ENCODE measurements around the gene GYG2.
A peak's percentile ranks its signal among the peaks of the same experiment; 100 is the strongest.
"Not testable (repeated sequence)": the region's sequence is repeated elsewhere in the genome, so short reads cannot be mapped to it uniquely, and the experiment has no call there.

GYG2 gene

DNA sequence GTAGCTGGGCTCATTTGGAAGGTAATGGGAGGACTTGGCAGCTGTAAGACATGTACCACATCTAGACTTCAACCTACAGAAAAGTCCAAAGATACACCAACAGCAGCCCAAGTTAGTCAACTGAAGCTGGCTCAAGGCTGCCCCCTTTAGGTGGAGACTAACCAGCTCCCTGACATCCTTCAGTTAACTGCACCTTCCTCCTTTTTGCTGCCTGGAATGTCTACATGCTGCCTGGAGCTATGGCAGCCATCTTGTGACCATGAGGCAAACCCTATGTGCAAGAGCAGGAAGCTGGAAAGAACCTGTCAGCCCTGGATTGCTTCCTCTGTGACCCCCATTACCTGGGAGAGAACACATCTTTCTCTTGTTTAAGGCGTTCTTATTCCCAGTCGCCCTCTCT, 74.6 kb downstream of the GYG2 start:
- no peak for DNase-seq (ENCODE audit: low spot score)

DNA sequence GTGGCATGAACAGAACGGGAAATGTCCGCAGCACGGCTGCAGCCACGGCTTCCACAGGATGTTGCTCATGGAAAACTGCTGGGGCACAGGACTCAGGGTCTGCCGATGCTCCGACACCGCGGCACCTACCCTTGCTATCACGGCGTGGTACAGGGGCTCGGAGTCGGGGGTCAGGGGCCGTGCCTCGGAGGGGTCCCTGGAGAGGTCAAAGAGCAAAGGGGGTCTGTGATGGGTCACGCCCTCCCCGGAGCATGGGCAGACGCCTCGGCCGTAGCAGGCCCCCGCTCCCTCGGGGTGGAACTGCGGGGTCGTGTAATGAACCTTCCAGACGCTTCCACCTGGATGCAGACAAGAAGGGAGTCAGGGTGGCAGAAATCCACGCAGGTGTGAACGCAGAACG, 78.6 kb downstream of the GYG2 start:
- DNase-seq (ENCODE audit: low spot score), result no peak

DNA sequence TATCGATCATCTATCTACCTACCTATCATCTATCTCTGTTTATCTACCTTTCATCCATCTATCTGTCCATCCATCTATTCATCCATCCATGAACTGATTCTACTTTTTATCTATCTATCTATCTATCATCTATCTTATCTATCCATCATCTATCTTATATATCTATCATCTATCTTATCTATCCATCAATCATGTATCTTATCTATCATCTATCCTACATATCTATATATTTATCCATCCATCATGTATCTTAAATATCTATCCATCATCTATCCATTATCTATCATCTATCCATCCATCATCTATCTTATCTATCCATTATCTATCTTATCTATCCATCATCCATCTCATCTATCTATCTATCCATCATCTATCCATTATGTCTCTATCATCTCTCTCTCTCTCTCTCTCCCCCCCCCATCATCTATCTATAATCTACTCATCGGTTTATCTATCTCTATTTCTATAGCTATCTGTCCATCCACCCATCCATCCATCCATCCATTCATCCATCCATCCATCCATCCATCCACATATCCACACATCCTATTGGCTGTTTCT, 79.5 kb downstream of the GYG2 start:
- no peak for DNase-seq (ENCODE audit: low spot score)

DNA sequence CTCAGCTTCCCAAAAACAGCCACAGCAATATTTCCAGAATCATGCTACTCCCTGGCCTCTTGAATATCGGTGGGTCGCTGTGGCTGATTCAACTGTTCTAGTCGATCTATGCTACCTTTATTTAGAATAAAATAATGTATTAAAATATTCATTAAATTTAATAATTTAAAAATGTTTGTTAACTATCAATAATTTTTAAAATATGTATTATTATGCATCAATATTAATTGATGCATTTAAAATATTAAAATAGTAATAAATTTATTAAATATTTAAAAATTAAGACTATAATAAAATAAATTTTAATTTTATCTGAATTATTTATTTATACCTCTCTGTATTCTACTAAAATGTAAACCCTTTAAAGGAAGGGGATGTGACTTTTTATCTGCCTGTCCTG, 81.4 kb downstream of the GYG2 start:
- no peak for DNase-seq (ENCODE audit: low spot score)

DNA sequence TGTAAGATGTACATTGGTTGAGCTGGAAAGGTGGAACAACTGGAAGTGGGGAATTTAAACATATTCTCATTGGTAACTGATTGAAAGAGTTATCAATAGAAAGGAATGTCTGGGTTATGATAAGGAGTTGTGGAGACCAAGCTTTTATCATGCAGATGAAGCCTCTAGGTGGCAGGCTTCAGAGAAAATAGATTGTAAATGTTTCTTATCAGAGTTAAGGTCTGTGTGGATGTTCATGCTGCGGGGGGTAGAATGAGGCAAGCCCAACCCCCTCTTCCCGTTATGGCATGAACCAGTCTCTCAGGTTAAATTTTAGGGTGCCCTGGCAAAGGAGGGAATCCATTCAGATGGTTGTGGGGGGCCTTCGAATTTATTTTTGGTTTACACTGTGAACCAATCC, 84.4 kb downstream of the GYG2 start:
- no peak for DNase-seq (ENCODE audit: low spot score)

DNA sequence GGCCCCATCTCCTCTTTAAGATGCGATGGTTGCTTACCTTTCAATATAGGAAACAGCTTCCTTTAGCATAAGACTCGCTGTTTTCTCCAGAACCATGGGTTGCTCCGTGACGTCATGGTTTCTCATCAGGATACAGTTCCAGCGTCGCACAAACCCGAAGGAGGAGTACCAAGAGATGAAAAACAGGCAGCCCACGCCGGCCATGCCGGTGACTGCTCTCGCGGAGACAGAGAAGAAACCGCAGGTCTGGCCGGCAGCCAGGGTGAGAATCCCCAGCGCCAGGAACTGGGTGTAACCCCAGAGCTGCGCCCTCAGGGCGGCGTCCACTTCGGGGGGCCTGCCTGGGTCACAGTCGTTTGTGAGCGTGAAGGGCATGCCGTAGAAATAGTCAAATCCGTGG, 89.0 kb downstream of the GYG2 start:
- DNase-seq (ENCODE audit: low spot score), result no peak

DNA sequence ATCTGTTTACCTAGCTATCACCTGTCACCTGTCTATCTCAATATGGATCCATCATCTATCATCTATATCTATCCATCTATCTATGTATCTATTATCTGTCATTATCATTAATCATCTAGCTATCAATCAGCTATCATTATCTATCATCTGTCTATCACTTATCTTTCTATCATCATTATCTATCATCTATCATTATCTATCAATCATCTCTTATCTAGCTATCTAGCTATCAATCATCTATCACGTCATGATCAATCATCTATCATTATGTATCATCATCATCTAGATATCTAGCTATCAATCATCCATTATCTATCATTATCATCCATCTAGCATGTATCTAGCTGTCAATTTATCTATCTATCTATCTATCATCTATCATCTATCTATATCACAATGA, 92.5 kb downstream of the GYG2 start:
- DNase-seq (ENCODE audit: low spot score), result no peak

DNA sequence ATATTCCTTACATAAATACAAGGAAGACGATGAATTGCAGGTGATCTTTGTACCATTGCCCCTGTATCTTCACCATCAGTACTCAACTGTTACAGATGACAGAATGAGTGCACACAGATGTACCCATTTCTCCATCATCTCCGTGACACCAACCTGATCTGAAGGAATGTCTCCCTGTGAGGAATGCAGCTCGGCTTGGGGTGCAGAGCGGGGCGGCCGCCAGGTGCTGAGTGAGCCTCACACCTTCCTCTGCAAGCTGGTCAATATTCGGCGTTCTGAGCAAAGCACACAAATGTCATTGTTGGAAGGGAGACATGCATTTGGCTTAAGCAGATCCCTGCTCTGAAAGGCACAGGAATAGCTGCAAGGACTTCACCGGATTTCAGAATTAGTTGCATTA, 93.0 kb downstream of the GYG2 start:
- DNase-seq (ENCODE audit: low spot score), result no peak

DNA sequence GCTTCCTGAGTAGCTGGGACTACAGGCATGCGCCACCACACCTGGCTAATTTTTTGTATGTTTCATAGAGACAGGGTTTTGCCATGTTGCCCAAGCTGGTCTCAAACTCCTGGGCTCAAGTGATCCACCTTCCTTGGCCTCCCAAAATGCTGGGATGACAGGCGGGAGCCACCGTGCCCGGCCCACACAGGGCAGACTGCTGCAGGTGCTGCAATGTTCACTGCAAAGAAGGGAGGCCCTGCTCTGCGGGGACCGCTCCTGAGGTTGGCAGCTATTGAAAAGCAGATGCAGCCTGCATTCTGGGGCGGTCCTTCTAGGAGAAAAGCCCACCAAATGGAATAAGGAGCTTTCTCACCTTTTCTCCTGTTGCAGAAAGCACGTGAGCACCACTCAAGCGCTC, 95.4 kb downstream of the GYG2 start:
- no peak for DNase-seq (ENCODE audit: low spot score)

DNA sequence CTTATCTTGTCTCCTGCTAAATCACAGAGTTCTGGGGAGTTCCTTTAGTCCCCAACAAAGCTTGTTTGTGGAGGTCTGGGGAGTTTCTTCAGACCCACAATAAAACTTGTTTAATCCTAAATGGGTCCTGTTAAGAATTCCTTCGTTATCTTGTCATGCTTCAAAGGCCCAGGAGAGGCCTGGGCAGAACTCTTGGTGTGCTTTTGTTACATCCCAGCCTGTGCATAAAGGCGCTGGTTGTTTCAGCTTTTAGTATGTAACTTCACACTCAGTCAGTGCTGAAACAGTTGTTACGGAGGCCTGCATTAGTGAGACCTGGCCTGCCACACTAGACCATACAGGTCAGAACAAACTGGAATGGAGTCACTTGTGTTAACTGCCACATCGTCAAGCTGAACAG, 97.5 kb downstream of the GYG2 start:
- not testable (repeated sequence) for DNase-seq (ENCODE audit: low spot score)

DNA sequence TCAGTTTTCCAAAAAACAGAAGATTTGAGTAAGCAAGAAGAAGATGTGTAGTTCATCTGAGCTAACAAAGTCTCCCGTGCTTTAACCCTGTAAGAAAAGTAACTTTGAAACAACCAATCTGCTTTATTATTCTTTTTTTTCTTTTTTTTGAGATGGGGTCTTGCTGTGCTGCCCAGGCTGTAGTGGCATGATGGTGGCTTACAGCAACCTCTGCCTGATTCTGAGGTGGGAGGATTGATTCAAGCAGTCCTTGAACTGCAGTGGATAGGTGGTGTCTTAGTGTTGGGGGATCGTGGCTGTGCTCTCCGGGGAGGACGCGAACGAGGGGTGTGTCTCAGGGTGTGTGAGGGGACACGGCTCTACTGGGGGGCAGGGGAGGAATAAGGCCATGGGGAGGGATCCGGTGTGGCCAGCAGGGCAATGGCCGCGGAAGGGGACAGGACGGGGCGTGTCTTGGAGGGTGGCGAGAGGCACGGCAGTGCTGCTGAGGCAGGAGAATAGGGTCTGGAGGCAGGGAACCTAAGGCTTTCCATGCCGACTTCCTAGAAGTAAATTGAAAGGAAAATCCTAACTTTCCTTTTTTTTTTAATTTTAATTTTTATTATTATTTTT, 98.0 kb downstream of the GYG2 start:
- DNase-seq (ENCODE audit: low spot score), result no peak

DNA sequence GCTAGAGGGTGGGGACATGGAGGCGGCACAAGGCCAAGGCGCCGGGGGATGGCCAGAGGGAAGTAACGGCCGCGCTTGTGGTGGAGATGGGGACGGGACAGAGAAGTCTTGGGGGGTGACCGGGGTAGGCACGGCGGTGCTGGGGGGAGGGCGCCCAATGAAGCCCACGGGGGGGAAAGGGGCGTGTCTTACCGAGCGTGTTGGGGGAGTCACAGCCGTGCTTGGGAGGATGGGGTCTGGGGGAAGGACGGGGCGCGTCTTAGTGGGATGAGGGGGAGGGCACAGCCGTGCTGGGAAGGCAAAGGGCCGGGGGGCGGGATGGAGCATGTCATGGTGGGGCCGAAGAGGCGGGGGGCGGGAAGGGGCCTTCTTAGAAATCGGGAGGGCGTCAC, 99.5 kb downstream of the GYG2 start:
- DNase-seq (ENCODE audit: low spot score), result peak; percentile 2

DNA sequence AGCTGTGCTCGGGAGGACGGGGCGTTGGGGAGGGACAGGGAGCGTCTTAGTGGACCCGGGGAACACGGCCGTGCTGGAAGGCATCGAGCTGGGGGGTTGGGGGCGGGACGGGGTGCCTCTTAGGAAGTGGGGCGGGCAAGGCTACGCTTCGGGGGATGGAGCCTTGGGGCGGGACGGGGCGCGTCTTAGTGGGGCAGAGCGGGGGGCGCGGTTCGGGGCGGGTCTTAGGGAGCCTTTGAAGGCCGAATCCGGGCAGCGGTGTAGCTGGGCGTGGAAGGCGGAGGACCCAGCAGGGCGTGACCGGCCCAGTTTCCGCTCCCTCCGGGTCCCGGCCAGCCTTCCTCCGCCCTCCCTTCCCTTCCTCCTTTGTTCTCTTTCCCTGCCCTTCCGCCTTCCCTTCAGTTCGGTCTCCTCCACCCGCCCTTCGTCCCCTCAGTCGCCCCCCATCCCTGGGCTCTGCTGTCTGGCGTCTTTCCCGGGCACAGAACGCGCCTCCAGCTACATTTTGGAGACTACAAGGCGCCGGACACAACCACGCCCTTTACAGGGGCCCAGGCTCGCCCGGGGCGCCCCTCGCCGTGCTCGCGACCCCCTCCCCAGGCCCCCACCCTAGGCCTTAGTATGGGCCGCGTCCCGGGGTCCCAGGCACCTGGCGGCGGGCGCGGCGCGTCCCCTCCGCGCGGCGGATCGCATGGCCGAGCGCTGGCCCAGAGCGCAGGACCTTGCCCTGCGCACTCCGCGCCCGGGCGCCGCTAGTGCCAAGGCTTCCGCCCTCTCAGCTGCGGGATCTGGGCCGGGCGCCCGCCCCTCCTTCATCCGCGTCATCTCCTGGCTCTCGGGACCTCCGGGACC, 100.1 kb downstream of the GYG2 start, which contains the start of gene ARSD:
Gene ARSD, minus strand, starts transcription at position 757 of the 852 bp plus-strand sequence. Its CDS starts 64 bp downstream, at position 693.
- DNase-seq (ENCODE audit: low spot score), result peak; percentile 53

DNA sequence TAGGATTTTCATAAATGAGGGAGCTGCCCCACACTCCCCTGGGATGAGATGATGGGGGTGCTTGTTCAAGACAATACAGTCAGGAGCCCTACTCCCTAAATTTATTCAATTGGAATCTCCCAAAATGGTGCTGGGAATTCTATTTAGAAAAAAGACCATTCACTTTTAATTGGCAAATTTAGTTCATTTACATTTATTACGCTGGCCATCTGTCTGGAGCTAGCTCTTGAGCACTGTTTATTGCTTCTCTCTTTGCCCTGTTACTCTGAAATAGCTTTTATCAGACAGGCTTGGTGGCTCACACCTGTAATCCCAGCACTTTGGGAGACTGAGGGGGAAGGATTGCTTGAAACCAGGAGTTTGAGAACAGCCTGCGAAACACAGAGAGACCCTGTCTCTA, 102.4 kb downstream of the GYG2 start:
- no peak for DNase-seq (ENCODE audit: low spot score)

DNA sequence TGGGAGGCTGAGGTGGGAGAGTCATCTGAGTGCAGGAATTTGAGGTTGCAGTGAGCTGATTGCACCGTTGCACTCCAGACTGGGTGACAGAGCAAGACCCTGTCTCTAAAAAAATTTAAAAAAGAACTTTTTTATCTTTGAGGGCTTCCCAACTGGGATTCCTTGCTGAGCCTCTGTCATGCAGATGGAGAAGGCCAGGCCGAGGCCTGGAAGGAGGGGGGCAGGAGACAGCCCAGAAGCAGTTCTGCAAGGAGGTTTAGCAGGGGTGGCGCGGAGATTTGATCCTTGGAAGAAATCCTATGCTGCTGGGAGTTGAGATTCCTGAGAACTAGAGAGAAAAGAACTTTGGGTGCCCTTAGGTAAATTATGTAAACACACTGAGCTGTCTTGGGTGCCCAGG, 102.9 kb downstream of the GYG2 start:
- DNase-seq (ENCODE audit: low spot score), result no peak

Measured in COLO829 (cell line).